ENCODE measurements around the gene ARPC1A. TPM values are rescaled to one million over a fixed set of nuclear protein-coding genes. Genes with fewer than 3 reads are reported as not detected.

The ARPC1A gene
- total RNA-seq, 1 experiment from 2014 or later = 253 TPM

DNA sequence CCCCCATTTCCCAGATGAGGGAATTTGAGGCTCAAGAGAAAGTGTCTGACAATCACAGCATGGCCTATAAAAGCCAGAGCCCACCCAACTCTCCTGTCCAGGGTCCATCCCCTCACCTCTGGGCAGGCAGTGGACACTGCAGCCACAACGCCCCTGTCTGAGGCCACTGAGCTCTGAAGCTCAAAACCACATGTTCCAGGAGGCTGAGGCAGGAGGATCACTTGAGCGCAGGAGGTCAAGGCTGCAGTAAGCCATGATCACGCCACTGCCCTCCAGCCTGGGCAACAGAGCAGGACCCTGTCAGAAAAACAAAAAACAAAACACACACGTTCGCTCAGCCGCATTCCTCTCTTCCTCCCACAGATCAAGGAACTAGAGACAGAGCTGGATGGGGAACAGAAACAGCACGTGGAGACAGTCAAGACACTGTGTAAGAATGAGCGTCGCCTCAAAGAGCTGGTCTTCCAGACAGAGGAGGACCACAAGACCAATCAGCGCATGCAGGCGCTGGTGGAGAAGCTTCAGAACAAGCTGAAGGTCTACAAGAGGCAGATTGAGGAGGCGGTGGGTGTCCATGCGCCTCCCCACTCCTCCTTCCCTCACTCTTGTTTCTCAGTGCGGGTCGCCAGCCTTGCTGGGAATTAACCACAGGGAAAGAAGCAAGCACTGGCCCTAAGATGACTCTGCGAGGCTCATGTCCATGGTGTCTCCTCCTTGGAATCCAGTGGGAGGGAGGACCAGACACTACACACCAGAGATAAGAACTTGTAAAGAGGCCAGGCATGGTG is 20.0 kb upstream of the ARPC1A start:
- POLR2A ChIA-PET = interaction anchor here (0.7 kb wide), 1 partner anchor 15 kb away, joined by 3 read pairs; no protein-coding TSS in a partner anchor
- no peak overlapping the region for H3K27ac ChIP-seq (ENCODE audit: low read length)
- H3K9me3 ChIP-seq (ENCODE audit: control insufficient read depth, insufficient read depth, low read depth, low read length) = no peaks in the 10 kb centered on the region; the same call in 1 of the 2 replicates
- TF ChIP-seq POLR2AphosphoS5 (IDR thresholded peaks at IDR 0.05; ENCODE audit: low read depth, low read length) = no peak
- no peak overlapping the region for H3K4me3 ChIP-seq (ENCODE audit: low read depth in 2 of 2, low read length in 2 of 2)
- CTCF ChIA-PET = no interaction called here
- intact Hi-C loops (cut with micrococcal nuclease; ENCODE audit: unreplicated experiment) (no loop called here), in situ Hi-C loops (cut with HindIII; ENCODE audit: low pct_unique_long_range_greater_than_20kb, low sequenced_read_pairs) (no loop called here)
- ATAC-seq (no peak), DNase-seq (ENCODE audit: low read depth, low spot score) (no peak)
- no peaks in the 10 kb centered on the region for H3K4me1 ChIP-seq (ENCODE audit: control insufficient read depth, insufficient read depth, low read length)
- no peaks in the 10 kb centered on the region for H3K27me3 ChIP-seq (ENCODE audit: control insufficient read depth, insufficient read depth, low read length)
- no TSS peak for BruUV-seq (replicated peaks)
- no peaks in the 10 kb centered on the region for H3K36me3 ChIP-seq (ENCODE audit: control insufficient read depth, insufficient read depth, low read length)

DNA sequence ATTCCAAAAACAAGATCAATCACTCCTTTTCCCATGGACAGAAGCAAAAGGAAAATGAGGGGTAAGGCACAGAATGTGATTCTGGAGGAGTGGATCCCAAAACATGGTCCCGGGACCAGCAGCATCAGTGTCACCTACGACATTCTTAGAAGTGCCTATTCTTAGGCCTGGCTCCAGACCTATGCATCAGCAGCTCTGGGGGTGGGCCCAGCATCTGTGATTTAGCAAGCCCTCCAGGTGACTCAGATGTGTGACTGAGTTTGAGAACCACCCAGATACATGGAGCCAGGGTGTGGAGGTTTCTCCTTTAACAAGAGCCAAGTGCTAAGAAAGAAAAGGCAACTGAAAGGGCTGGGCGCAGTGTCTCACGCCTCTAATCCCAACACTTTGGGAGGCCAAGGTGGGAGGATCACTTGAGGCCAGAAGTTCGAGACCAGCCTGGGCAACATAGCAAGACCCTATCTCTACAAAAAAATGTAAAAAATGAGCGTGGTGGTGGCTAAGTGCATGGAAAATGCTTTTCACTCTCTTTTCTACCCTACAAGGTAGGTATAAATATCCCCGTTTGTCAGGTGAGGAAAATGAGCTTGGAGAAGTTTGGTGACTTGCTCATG is 17.1 kb upstream of the ARPC1A start:
- Histone ChIP-seq H3K4me1 (ENCODE audit: control insufficient read depth, insufficient read depth, low read length) (peaks cover 6% of the 10 kb centered on the region; the same call in 1 of the 2 replicates), H3K4me3 (ENCODE audit: low read depth in 2 of 2, low read length in 2 of 2) (no peak overlapping the region), H3K27me3 (ENCODE audit: control insufficient read depth, insufficient read depth, low read length) (no peaks in the 10 kb centered on the region), H3K9me3 (ENCODE audit: control insufficient read depth, insufficient read depth, low read depth, low read length) (no peaks in the 10 kb centered on the region; the same call in 1 of the 2 replicates), H3K27ac (ENCODE audit: low read length) (no peak overlapping the region), H3K36me3 (ENCODE audit: control insufficient read depth, insufficient read depth, low read length) (no peaks in the 10 kb centered on the region)
- ATAC-seq (no peak), DNase-seq (ENCODE audit: low read depth, low spot score) (no peak)
- POLR2A ChIA-PET = no interaction called here
- BruUV-seq (replicated peaks) = no TSS peak
- intact Hi-C loops (cut with micrococcal nuclease; ENCODE audit: unreplicated experiment) = no loop called here
- in situ Hi-C loops (cut with HindIII; ENCODE audit: low pct_unique_long_range_greater_than_20kb, low sequenced_read_pairs) = no loop called here
- TF ChIP-seq TCF7L2 (IDR thresholded peaks at IDR 0.05; ENCODE audit: low read depth, low read length) (no peak), SIN3A (IDR thresholded peaks at IDR 0.05; ENCODE audit: borderline replicate concordance, insufficient read depth, low read depth, low read length) (no peak), POLR2AphosphoS5 (IDR thresholded peaks at IDR 0.05; ENCODE audit: low read depth, low read length) (no peak)
- TF ChIP-seq, protein P1, sequence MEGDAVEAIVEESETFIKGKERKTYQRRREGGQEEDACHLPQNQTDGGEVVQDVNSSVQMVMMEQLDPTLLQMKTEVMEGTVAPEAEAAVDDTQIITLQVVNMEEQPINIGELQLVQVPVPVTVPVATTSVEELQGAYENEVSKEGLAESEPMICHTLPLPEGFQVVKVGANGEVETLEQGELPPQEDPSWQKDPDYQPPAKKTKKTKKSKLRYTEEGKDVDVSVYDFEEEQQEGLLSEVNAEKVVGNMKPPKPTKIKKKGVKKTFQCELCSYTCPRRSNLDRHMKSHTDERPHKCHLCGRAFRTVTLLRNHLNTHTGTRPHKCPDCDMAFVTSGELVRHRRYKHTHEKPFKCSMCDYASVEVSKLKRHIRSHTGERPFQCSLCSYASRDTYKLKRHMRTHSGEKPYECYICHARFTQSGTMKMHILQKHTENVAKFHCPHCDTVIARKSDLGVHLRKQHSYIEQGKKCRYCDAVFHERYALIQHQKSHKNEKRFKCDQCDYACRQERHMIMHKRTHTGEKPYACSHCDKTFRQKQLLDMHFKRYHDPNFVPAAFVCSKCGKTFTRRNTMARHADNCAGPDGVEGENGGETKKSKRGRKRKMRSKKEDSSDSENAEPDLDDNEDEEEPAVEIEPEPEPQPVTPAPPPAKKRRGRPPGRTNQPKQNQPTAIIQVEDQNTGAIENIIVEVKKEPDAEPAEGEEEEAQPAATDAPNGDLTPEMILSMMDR (IDR thresholded peaks at IDR 0.05) = no peak
- TF ChIP-seq, protein P2, sequence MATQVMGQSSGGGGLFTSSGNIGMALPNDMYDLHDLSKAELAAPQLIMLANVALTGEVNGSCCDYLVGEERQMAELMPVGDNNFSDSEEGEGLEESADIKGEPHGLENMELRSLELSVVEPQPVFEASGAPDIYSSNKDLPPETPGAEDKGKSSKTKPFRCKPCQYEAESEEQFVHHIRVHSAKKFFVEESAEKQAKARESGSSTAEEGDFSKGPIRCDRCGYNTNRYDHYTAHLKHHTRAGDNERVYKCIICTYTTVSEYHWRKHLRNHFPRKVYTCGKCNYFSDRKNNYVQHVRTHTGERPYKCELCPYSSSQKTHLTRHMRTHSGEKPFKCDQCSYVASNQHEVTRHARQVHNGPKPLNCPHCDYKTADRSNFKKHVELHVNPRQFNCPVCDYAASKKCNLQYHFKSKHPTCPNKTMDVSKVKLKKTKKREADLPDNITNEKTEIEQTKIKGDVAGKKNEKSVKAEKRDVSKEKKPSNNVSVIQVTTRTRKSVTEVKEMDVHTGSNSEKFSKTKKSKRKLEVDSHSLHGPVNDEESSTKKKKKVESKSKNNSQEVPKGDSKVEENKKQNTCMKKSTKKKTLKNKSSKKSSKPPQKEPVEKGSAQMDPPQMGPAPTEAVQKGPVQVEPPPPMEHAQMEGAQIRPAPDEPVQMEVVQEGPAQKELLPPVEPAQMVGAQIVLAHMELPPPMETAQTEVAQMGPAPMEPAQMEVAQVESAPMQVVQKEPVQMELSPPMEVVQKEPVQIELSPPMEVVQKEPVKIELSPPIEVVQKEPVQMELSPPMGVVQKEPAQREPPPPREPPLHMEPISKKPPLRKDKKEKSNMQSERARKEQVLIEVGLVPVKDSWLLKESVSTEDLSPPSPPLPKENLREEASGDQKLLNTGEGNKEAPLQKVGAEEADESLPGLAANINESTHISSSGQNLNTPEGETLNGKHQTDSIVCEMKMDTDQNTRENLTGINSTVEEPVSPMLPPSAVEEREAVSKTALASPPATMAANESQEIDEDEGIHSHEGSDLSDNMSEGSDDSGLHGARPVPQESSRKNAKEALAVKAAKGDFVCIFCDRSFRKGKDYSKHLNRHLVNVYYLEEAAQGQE (IDR thresholded peaks at IDR 0.05; ENCODE audit: insufficient read depth in 1 of 2, low read depth in 2 of 2, low read length in 1 of 2) = no peak
- CTCF ChIA-PET = interaction anchor here (0.6 to 0.8 kb wide), 2 partner anchors 242 to 272 kb away, joined by 3 read pairs; no protein-coding TSS in a partner anchor
